Measurements from ENCODE around the gene ADAP2.
"Not testable (repeated sequence)": the region's sequence is repeated elsewhere in the genome, so short reads cannot be mapped to it uniquely, and the experiment has no call there.

Gene ADAP2

GRCh38 chr17:30906101-30906911 lies 15.4 kb upstream of the ADAP2 start, which contains the start of gene TEFM:
TSS of gene TEFM (minus strand) at chr17:30906238. CDS start at chr17:30906198, 40 bp downstream.
- DNase-seq = peak; percentile 84
- no peaks in the 10 kb centered on the region for H3K9me3 ChIP-seq
- peak within 1 kb of the TSS; percentile 91 for H3K4me3 ChIP-seq (ENCODE audit: low read depth, low read length)
- no peak for TF ChIP-seq CTCF (IDR thresholded peaks at IDR 0.05; ENCODE audit: low read depth, low read length)
- no peaks in the 10 kb centered on the region for H3K27me3 ChIP-seq
- no peaks in the 10 kb centered on the region for H3K36me3 ChIP-seq
- H3K4me1 ChIP-seq = no peaks in the 10 kb centered on the region

- no peaks in the 10 kb centered on the region for H3K36me3 ChIP-seq
- no peaks in the 10 kb centered on the region for H3K27me3 ChIP-seq
- TF ChIP-seq CTCF (IDR thresholded peaks at IDR 0.05; ENCODE audit: low read depth, low read length) = no peak
- DNase-seq = no peak
- no peaks in the 10 kb centered on the region for H3K9me3 ChIP-seq
- H3K4me3 ChIP-seq (ENCODE audit: low read depth, low read length) = no peak overlapping the region
- H3K4me1 ChIP-seq = no peaks in the 10 kb centered on the region
These were observed 12.9 kb upstream of the ADAP2 start for GRCh38 chr17:30908717-30909420.

GRCh38 chr17:30910151-30910550 lies 11.6 kb upstream of the ADAP2 start:
- not testable (repeated sequence) for H3K4me1 ChIP-seq; H3K9me3 ChIP-seq; DNase-seq; H3K36me3 ChIP-seq; H3K4me3 ChIP-seq (ENCODE audit: low read depth, low read length); H3K27me3 ChIP-seq

- Histone ChIP-seq H3K4me3 (ENCODE audit: low read depth, low read length) (no peak overlapping the region), H3K36me3 (no peaks in the 10 kb centered on the region), H3K27me3 (no peaks in the 10 kb centered on the region), H3K4me1 (no peaks in the 10 kb centered on the region), H3K9me3 (no peaks in the 10 kb centered on the region)
- no peak for TF ChIP-seq CTCF (IDR thresholded peaks at IDR 0.05; ENCODE audit: low read depth, low read length)
- DNase-seq = no peak
These were observed 7.8 kb upstream of the ADAP2 start for GRCh38 chr17:30913955-30914354.

- H3K4me1 ChIP-seq = no peaks in the 10 kb centered on the region
- peaks cover 4% of the 10 kb centered on the region for H3K27me3 ChIP-seq
- no peaks in the 10 kb centered on the region for H3K9me3 ChIP-seq
- no peak for TF ChIP-seq CTCF (IDR thresholded peaks at IDR 0.05; ENCODE audit: low read depth, low read length)
- H3K36me3 ChIP-seq = no peaks in the 10 kb centered on the region
- no peak overlapping the region for H3K4me3 ChIP-seq (ENCODE audit: low read depth, low read length)
- DNase-seq = no peak
These were observed 5.7 kb upstream of the ADAP2 start for GRCh38 chr17:30915833-30916611.

- no peak for DNase-seq
- no peak for TF ChIP-seq CTCF (IDR thresholded peaks at IDR 0.05; ENCODE audit: low read depth, low read length)
- H3K36me3 ChIP-seq = no peaks in the 10 kb centered on the region
These were observed 4.7 kb upstream of the ADAP2 start for GRCh38 chr17:30917050-30917449.

More at GRCh38 chr17:30917050-30917449, 4.7 kb upstream of the ADAP2 start:
- H3K4me3 ChIP-seq (ENCODE audit: low read depth, low read length) = no peak overlapping the region
- H3K27me3 ChIP-seq = peaks cover 14% of the 10 kb centered on the region
- no peaks in the 10 kb centered on the region for H3K9me3 ChIP-seq
- H3K4me1 ChIP-seq = no peaks in the 10 kb centered on the region
